HG03439 (cell line): Measurements from ENCODE around the gene PPP1R10.
"Not testable (repeated sequence)": the region's sequence is repeated elsewhere in the genome, so short reads cannot be mapped to it uniquely, and the experiment has no call there.

Experiments
- ATAC-seq: cut with Tn5 transposase; IDR thresholded peaks from one replicate; pipeline ENCODE4 v1.9.1; 2021; ENCODE audit warnings: mild to moderate bottlenecking, moderate library complexity; ENCODE audit not compliant: unreplicated experiment

The PPP1R10 gene

GRCh38 chr6:30616811-30617564 lies at the start of gene PPP1R10:
PPP1R10 (minus strand) TSS chr6:30617243; CDS start chr6:30609944, 7,299 bp downstream.
- ATAC-seq: peak; percentile 81

GRCh38 chr6:30666300-30666699 lies 49.3 kb upstream of the PPP1R10 start:
- ATAC-seq: not testable (repeated sequence)

DNA sequence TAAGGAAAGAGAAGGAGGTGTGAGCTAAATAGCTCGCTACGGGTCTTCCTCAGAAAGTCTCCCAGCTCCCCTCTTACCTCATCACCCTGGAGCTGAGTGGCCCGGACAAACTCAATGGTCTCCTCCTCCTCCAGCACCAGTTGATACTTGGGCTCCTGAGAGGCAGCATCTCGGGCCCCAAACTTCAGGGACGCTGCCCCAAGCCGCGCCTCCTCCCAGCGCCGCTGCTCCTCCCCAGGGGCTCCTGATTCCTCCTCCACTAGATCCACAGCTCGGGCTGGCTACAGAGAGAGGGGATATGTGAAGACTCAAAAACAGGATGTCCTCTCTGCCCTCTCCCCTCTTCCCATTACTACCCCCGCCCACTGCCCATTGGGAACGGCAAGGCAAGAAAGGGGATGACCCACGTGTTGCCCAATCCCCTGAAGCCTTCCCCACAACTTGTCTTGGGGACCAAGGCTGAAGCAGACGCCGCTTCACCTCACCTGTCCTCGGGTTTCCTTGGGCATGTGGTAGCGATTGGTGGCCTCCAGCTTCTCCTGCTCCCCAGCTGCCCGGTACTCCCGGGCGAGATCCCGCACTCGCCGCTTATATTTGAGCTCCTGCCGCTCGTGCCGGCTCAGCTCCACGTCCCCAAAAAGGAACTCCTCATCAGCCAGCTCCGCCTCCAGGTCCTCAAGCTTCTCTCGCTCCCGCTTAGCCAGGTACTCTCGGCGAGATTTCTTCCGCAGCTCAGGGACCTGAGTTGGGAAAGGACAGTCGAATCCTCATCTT lies 48.1 kb upstream of the PPP1R10 start:
- no peak for ATAC-seq

GRCh38 chr6:30657922-30658321 lies 40.9 kb upstream of the PPP1R10 start:
- not testable (repeated sequence) for ATAC-seq

- ATAC-seq: no peak
Measured at GRCh38 chr6:30657454-30657853, 40.4 kb upstream of the PPP1R10 start.

DNA sequence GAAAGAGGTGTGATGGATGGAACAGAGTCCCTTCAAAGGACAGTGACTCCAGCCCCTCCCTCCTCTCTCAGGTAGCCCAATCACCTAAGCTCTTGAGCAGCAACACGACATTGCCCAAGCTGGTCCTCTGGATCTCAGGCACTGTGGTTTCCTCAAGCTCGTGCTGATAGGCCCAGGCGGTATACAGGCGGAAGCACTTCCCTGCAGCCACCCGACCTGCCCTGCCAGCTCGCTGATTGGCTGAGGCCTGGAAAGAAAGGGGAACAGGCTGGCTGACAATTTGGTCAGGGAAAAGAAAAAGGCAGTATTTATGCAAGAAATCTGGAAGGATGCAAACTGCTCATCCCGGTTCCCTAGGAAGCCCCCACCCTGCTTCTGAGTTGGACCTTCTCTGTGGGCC lies 39.5 kb upstream of the PPP1R10 start:
- ATAC-seq: no peak

GRCh38 chr6:30655743-30656094 lies 38.7 kb upstream of the PPP1R10 start:
- no peak for ATAC-seq

GRCh38 chr6:30654798-30655742 lies 38.0 kb upstream of the PPP1R10 start:
- ATAC-seq: no peak

- ATAC-seq: no peak
Measured at GRCh38 chr6:30651143-30651542, 34.1 kb upstream of the PPP1R10 start.

- ATAC-seq: peak; percentile 61
Measured at GRCh38 chr6:30647242-30648116, 30.4 kb upstream of the PPP1R10 start.

- ATAC-seq: peak; percentile 56
Measured at GRCh38 chr6:30646450-30647241, 29.6 kb upstream of the PPP1R10 start, which contains the start of gene C6orf136. C6orf136 (plus strand) TSS chr6:30647133; CDS start chr6:30647232, 99 bp downstream.

GRCh38 chr6:30645989-30646388 lies 28.9 kb upstream of the PPP1R10 start:
- no peak for ATAC-seq

- ATAC-seq: no peak
Measured at GRCh38 chr6:30644769-30645168, 27.7 kb upstream of the PPP1R10 start.

GRCh38 chr6:30643656-30644055 lies 26.6 kb upstream of the PPP1R10 start:
- no peak for ATAC-seq

DNA sequence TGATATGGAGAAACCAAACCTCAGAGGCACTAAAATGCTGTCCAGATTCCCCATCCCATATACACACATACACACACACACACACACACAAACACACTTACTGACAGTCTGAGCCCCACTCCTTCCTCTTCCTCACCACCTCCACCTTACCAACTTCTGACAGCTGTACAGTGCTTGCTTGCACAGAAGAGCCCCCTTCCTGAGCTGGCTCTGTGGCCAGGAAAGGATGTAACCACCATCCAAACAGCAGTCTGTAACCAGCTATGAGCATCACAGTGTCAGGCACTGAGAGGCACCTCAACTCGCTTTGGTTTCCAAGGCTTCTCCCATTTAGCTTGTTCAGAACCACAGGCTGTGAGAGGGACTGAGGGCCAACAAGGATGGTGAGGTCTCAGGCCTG lies 24.0 kb upstream of the PPP1R10 start:
- ATAC-seq: no peak

DNA sequence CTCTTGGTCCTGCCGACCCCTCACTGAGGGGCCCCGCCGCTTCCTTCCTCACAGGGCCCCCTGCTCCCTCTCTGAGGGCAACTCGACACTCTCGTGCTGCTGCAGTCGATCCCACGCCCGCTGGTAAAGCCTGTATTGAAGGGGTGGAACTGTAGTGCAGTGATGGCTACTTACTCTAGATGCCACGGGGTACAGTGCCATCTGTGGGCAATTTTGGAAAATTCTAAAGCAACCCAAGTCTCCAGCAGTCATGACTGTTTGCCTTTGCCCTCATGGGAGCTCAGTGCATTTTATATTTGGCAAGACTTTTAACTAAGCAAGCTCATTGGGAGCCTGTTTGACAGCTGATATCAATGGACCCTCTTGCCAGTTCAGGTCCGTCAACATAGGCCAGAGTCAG lies 23.4 kb upstream of the PPP1R10 start:
- no peak for ATAC-seq

GRCh38 chr6:30635834-30636233 lies 18.8 kb upstream of the PPP1R10 start:
- ATAC-seq: no peak

GRCh38 chr6:30626484-30627366 lies 9.7 kb upstream of the PPP1R10 start, which contains the start of gene ATAT1:
ATAT1 (plus strand) TSS chr6:30626874.
- peak; percentile 83 for ATAC-seq
